ENCODE results near the gene EIF1AX.
"Not testable (repeated sequence)": the region's sequence is repeated elsewhere in the genome, so short reads cannot be mapped to it uniquely, and the experiment has no call there.

Gene EIF1AX

GRCh38 chrX:20147561-20147960, 5.9 kb upstream of the EIF1AX start:
- FAIRE-seq (no peak), DNase-seq (ENCODE audit: insufficient read length) (no peak)
- TF ChIP-seq POLR2AphosphoS5 (IDR thresholded peaks at IDR 0.05; ENCODE audit: low read depth, low read length), result no peak
- TF ChIP-seq TAF1 (IDR thresholded peaks at IDR 0.05; ENCODE audit: borderline replicate concordance, low read depth, low read length), result no peak
- no peak for TF ChIP-seq POLR2A (IDR thresholded peaks at IDR 0.05; ENCODE audit: low read depth, low read length)

- no peak for TF ChIP-seq POLR2AphosphoS5 (IDR thresholded peaks at IDR 0.05; ENCODE audit: low read depth, low read length)
- no peak for TF ChIP-seq POLR2A (IDR thresholded peaks at IDR 0.05; ENCODE audit: low read depth, low read length)
- no peak for TF ChIP-seq TAF1 (IDR thresholded peaks at IDR 0.05; ENCODE audit: borderline replicate concordance, low read depth, low read length)
- DNase-seq (ENCODE audit: insufficient read length), result no peak
- FAIRE-seq, result no peak
Observed at GRCh38 chrX:20144491-20144890, 2.9 kb upstream of the EIF1AX start.

DNA sequence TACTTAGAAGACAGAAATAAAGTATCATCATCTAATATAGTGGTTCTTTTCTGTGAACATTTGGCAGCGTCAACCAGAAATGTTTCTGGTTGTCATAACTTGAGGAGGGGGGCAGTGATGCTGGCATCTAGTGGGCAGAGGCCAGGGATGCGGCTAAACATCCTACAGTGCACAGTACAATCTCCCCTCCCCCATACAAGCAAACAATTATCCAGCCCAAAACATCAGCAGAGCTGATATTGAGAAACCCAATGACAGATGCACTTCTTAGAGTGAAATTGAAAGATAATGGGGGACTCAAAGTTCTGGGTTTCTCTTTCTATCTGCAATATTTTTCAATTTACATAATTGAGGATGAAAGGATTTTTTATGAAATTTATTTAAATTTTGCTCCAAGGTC, 1.9 kb upstream of the EIF1AX start:
- TF ChIP-seq POLR2A (IDR thresholded peaks at IDR 0.05; ENCODE audit: low read depth, low read length) (no peak), POLR2AphosphoS5 (IDR thresholded peaks at IDR 0.05; ENCODE audit: low read depth, low read length) (no peak), TAF1 (IDR thresholded peaks at IDR 0.05; ENCODE audit: borderline replicate concordance, low read depth, low read length) (no peak)
- DNase-seq (ENCODE audit: insufficient read length) (no peak), FAIRE-seq (no peak)

DNA sequence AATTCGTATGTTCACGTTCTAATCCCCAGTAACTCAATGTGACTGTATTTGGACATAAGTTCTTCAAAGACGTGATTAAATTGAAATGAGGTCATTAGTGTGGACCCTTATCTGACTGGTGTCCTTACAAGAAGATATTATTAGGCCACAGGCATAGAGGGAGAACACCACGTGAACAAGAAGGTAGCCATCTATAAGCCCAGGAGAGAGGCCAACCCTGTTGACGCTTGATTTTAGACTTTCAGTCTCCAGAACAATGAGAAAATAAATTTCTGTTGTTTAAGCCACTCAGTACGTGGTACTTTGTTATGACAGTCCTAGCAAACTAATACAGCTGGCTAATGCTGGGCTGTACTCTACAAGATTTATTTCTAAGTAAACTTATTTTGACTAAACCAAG, 1.5 kb upstream of the EIF1AX start:
- no peak for DNase-seq (ENCODE audit: insufficient read length)
- no peak for FAIRE-seq

GRCh38 chrX:20140420-20140819, 1.2 kb downstream of the EIF1AX start:
- no peak for TF ChIP-seq TAF1 (IDR thresholded peaks at IDR 0.05; ENCODE audit: borderline replicate concordance, low read depth, low read length)
- no peak for DNase-seq (ENCODE audit: insufficient read length)
- FAIRE-seq, result peak; percentile 30

More for the DNA sequence above, 1.5 kb upstream of the EIF1AX start:
- TF ChIP-seq TAF1 (IDR thresholded peaks at IDR 0.05; ENCODE audit: borderline replicate concordance, low read depth, low read length) (no peak), POLR2A (IDR thresholded peaks at IDR 0.05; ENCODE audit: low read depth, low read length) (no peak), POLR2AphosphoS5 (IDR thresholded peaks at IDR 0.05; ENCODE audit: low read depth, low read length) (no peak)

DNA sequence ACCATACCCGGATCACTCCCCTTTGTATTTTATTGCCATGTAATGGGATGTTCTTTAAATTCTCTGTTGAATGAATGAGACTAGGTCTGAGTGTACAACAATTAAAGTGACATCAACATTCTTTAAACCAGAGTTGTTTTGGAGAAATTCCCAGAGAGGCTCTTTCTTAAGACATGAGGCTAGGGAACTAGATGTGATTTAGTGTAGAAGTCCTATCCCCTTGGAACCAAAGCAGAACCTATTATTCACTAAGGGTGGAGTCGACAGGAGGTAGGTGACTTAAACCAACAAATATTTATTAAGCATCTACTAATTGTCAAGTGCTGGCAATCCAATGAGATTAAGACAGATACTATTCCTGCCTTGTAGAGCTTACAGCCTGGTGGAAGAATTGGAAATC, 1.7 kb downstream of the EIF1AX start:
- no peak for TF ChIP-seq TAF1 (IDR thresholded peaks at IDR 0.05; ENCODE audit: borderline replicate concordance, low read depth, low read length)
- FAIRE-seq (no peak), DNase-seq (ENCODE audit: insufficient read length) (no peak)

DNA sequence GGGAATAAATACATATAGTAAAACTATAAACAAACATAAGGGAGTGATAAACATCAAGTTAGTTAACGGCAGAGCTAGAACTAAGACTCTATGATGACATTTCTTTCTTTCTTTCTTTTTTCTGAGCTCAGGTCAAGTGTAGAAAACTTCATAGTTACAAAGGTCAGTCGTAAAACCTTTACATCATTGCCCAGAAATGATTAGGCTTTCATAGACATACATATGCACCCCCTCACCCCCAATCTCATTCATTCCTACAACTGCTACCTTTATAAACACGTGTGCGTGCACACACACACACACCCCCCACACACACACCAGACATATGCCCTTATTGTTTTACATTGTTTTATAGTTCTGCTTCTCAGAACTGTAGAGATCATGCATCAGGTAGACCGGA, 5.7 kb downstream of the EIF1AX start:
- TF ChIP-seq POLR2A (IDR thresholded peaks at IDR 0.05; ENCODE audit: low read depth, low read length), result no peak
- TF ChIP-seq POLR2AphosphoS5 (IDR thresholded peaks at IDR 0.05; ENCODE audit: low read depth, low read length), result no peak
- no peak for TF ChIP-seq TAF1 (IDR thresholded peaks at IDR 0.05; ENCODE audit: borderline replicate concordance, low read depth, low read length)
- DNase-seq (ENCODE audit: insufficient read length) (no peak), FAIRE-seq (no peak)

- TF ChIP-seq TAF1 (IDR thresholded peaks at IDR 0.05; ENCODE audit: borderline replicate concordance, low read depth, low read length) (no peak), POLR2AphosphoS5 (IDR thresholded peaks at IDR 0.05; ENCODE audit: low read depth, low read length) (no peak), POLR2A (IDR thresholded peaks at IDR 0.05; ENCODE audit: low read depth, low read length) (no peak)
- no peak for FAIRE-seq
- no peak for DNase-seq (ENCODE audit: insufficient read length)
Observed at GRCh38 chrX:20132666-20133065, 9.0 kb downstream of the EIF1AX start.

- DNase-seq (ENCODE audit: insufficient read length) (no peak), FAIRE-seq (no peak)
- TF ChIP-seq POLR2A (IDR thresholded peaks at IDR 0.05; ENCODE audit: low read depth, low read length) (no peak), TAF1 (IDR thresholded peaks at IDR 0.05; ENCODE audit: borderline replicate concordance, low read depth, low read length) (no peak), POLR2AphosphoS5 (IDR thresholded peaks at IDR 0.05; ENCODE audit: low read depth, low read length) (no peak)
Observed at GRCh38 chrX:20130357-20130756, 11.3 kb downstream of the EIF1AX start.

DNA sequence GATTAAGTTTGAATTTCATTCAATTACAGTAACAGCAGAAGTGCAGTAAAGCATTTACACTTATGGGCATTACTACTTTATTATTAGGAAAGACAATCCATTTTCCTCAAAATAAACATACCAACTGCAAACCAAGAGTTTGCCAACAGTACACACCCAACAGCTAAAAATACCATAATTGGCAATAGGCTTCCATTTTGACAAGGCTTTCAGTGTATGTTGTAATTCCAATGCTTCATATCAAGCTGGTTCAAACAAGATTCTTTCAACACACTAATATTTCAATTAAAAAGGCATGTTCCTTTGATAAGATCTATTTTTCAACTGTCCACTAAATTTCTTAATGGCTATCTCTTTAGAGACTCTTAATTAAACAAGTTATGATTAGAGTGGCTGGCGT, 12.1 kb downstream of the EIF1AX start:
- TF ChIP-seq TAF1 (IDR thresholded peaks at IDR 0.05; ENCODE audit: borderline replicate concordance, low read depth, low read length), result no peak
- no peak for TF ChIP-seq POLR2AphosphoS5 (IDR thresholded peaks at IDR 0.05; ENCODE audit: low read depth, low read length)
- no peak for DNase-seq (ENCODE audit: insufficient read length)
- FAIRE-seq, result no peak

- DNase-seq (ENCODE audit: insufficient read length) (no peak), FAIRE-seq (peak; percentile 70)
- no peak for TF ChIP-seq POLR2AphosphoS5 (IDR thresholded peaks at IDR 0.05; ENCODE audit: low read depth, low read length)
- TF ChIP-seq TAF1 (IDR thresholded peaks at IDR 0.05; ENCODE audit: borderline replicate concordance, low read depth, low read length), result no peak
- no peak for TF ChIP-seq POLR2A (IDR thresholded peaks at IDR 0.05; ENCODE audit: low read depth, low read length)
Observed at GRCh38 chrX:20128670-20129069, 13.0 kb downstream of the EIF1AX start.

- not testable (repeated sequence) for FAIRE-seq; DNase-seq (ENCODE audit: insufficient read length)
Observed at GRCh38 chrX:20127440-20127839, 14.2 kb downstream of the EIF1AX start.

DNA sequence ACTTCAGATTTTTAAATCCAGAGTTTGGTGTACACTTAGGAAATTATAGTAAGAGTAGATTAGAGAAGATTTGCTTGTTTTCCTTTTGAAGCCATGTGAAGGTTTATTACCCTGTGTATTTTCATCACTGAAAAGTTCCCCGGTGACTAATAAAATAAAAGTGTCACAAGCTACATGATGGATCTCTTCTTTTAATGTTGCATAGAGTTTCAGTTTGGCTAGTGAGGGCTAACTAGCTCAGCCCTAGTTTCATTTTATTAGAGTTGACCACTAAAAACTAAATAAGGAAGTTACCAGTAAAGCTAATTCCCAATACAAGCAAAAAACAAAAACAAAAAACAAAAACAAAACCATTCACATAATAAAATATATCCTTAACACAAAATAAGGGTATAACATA, 14.8 kb downstream of the EIF1AX start:
- DNase-seq (ENCODE audit: insufficient read length), result not testable (repeated sequence)
- peak; percentile 99 for FAIRE-seq

DNA sequence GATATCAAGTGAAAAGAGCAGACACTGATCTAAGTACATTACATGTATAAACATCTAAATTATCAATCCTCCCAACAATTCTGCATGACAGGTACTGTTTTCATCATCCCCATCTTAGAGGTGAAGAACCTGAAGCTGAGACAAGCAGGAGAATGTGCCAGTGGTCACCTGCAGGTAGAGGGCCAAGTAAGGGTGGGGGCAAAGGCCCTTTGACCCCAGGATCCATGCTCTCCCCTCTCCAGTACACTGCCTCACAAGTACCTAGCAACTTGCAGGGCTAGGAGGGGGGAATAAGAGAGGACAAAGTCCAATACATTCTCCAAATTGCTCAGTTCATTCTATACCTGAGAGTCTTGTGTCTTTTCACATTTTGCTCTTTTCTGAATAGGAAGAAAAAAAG, 16.7 kb downstream of the EIF1AX start:
- DNase-seq (ENCODE audit: insufficient read length) (no peak), FAIRE-seq (no peak)
- TF ChIP-seq POLR2A (IDR thresholded peaks at IDR 0.05; ENCODE audit: low read depth, low read length) (peak; percentile 46; the same call in 1 of the 2 replicates), POLR2AphosphoS5 (IDR thresholded peaks at IDR 0.05; ENCODE audit: low read depth, low read length) (no peak)
